Lower leg skin (tissue), 3 donors: Measurements from ENCODE around the gene MYOCOS.

Source experiments
- POLR2A ChIP-seq, 2 donors: fragments of 450-650 bp; IDR thresholded peaks; one replicate each; pipeline ENCODE4 v1.6.1; 2016 to 2017; ENCODE audit warnings: antibody characterized with exemption in 2 of 2, mild to moderate bottlenecking in 1 of 2, moderate library complexity in 1 of 2
- TF ChIP-seq, protein P1 (sequence below), 3 donors: fragments of 450-650 bp; IDR thresholded peaks; one replicate each; pipeline ENCODE4 v1.5.1; 2016; ENCODE audit warnings: antibody characterized with exemption in 3 of 3, mild to moderate bottlenecking in 3 of 3, moderate library complexity in 2 of 3

DNA sequence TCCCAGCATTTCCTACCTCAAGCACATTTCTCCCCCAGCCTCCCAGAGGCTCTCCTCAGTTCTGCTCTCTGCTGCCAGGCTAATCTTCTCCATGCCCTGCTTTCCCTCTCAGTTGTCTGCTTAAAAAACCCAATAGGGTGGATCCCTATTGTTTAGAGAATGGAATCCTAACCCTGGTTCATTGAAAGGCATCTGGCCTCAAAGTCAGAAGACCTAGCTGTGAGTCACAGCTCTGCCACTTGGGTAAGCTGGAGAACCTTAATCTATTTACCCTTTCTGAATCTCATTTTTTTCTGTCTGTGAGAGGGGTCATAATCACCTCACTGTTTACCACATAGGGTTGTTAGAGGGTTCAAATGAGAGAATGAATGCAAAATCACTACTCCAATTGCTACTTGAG is 42.9 kb downstream of the MYOCOS start:
- TF ChIP-seq, protein P1, sequence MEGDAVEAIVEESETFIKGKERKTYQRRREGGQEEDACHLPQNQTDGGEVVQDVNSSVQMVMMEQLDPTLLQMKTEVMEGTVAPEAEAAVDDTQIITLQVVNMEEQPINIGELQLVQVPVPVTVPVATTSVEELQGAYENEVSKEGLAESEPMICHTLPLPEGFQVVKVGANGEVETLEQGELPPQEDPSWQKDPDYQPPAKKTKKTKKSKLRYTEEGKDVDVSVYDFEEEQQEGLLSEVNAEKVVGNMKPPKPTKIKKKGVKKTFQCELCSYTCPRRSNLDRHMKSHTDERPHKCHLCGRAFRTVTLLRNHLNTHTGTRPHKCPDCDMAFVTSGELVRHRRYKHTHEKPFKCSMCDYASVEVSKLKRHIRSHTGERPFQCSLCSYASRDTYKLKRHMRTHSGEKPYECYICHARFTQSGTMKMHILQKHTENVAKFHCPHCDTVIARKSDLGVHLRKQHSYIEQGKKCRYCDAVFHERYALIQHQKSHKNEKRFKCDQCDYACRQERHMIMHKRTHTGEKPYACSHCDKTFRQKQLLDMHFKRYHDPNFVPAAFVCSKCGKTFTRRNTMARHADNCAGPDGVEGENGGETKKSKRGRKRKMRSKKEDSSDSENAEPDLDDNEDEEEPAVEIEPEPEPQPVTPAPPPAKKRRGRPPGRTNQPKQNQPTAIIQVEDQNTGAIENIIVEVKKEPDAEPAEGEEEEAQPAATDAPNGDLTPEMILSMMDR (IDR thresholded peaks at IDR 0.05): no peak
- no peak for TF ChIP-seq POLR2A (IDR thresholded peaks at IDR 0.05)
